HL-60 (cell line): ENCODE data around the gene C11orf98.

Source experiments
- DNase-seq, 2 experiments: peaks; one replicate each; pipeline ENCODE4 v3.0.0-alpha.2; 2010 to 2020; ENCODE audit warnings: low read depth in 1 of 2, low spot score in 1 of 2
- H3K27ac ChIP-seq: fragments of 250-450 bp; sonication (Bioruptor Pico); replicated peaks from 2 replicates; pipeline ENCODE4 v1.5.1; 2020; ENCODE audit warnings: mild to moderate bottlenecking, moderate library complexity
- H3K27me3 ChIP-seq: fragments of 250-450 bp; sonication (Bioruptor Pico); 2 replicates; pipeline ENCODE4 v1.5.1; 2021; ENCODE audit warnings: mild to moderate bottlenecking, moderate library complexity; ENCODE audit not compliant: insufficient read depth, poor library complexity, severe bottlenecking
- H3K4me3 ChIP-seq: replicated peaks from 2 replicates; pipeline ENCODE4 v1.5.1; 2011; ENCODE audit warnings: mild to moderate bottlenecking, control low read depth, low read length; ENCODE audit not compliant: insufficient read depth
- CTCF ChIP-seq: IDR thresholded peaks from one replicate; pipeline ENCODE4 v1.5.1; 2011; ENCODE audit warnings: low read length, control low read depth, inconsistent platforms; ENCODE audit not compliant: insufficient read depth
- GABPA ChIP-seq: IDR thresholded peaks from 2 replicates; pipeline ENCODE4 v1.6.1; 2012; ENCODE audit warnings: low read depth
- POLR2AphosphoS5 ChIP-seq: IDR thresholded peaks from 2 replicates; pipeline ENCODE4 v1.6.1; 2012; ENCODE audit warnings: low read depth
- SPI1 ChIP-seq: IDR thresholded peaks from 2 replicates; pipeline ENCODE4 v1.6.1; 2012; ENCODE audit warnings: low read depth, mild to moderate bottlenecking, borderline replicate concordance
- TF ChIP-seq, protein P1 (sequence below): IDR thresholded peaks from 2 replicates; pipeline ENCODE4 v1.6.1; 2012; ENCODE audit warnings: low read depth; ENCODE audit not compliant: insufficient replicate concordance

The C11orf98 gene

DNA sequence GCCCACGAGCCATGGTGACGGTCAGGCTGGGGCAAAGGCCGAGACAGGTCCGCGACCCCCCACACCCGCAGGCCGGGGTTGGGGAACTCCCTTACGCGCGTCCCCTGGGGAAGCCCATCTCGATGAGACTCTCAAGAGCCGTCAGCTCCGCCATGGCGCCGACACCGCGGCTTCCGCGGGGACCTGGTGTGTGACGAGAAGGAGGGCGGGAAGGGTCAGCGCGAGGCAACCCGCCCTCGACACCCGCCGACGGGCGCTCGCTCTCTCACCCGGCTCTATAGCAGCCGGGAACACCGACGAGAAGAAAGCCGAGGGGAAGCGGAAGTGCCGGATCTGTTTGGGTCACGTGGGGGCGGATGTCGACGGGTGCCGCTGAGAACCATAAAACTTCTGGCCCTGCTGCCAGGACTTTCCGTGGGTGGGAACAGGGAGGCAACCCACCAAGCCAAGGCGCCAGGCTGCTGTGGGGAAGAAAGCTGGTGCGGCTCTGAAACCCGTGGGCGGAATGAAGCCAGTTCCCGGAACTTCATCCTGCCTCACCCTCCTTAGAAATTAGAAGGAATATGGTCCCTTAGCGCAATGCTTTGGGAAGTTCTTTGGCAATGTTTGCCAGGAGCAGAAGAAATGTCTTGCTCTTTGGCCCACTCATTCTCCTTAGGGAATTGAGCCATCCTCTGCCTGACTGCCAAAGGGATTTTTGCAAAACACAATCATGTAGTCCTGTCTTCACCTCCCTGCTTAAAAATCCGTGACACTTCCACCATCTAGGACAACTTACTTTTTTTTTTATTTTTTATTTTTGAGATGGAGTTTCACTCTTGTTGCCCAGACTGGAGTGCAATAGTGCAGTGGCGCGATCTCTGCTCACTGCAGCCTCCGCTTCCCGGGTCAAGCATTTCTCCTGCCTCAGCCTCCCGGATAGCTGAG lies 14.0 kb upstream of the C11orf98 start, which contains the start of gene UBXN1:
TSS of gene UBXN1 (minus strand) at position 304 of the 927 bp plus-strand sequence. CDS start at position 154, 150 bp downstream.
- peak; percentile 92 for DNase-seq
- TF ChIP-seq CTCF (no peak), GABPA (peak; percentile 84), SPI1 (peak; percentile 94), POLR2AphosphoS5 (peak; percentile 74; the same call in 1 of the 2 replicates)
- TF ChIP-seq, protein P1, sequence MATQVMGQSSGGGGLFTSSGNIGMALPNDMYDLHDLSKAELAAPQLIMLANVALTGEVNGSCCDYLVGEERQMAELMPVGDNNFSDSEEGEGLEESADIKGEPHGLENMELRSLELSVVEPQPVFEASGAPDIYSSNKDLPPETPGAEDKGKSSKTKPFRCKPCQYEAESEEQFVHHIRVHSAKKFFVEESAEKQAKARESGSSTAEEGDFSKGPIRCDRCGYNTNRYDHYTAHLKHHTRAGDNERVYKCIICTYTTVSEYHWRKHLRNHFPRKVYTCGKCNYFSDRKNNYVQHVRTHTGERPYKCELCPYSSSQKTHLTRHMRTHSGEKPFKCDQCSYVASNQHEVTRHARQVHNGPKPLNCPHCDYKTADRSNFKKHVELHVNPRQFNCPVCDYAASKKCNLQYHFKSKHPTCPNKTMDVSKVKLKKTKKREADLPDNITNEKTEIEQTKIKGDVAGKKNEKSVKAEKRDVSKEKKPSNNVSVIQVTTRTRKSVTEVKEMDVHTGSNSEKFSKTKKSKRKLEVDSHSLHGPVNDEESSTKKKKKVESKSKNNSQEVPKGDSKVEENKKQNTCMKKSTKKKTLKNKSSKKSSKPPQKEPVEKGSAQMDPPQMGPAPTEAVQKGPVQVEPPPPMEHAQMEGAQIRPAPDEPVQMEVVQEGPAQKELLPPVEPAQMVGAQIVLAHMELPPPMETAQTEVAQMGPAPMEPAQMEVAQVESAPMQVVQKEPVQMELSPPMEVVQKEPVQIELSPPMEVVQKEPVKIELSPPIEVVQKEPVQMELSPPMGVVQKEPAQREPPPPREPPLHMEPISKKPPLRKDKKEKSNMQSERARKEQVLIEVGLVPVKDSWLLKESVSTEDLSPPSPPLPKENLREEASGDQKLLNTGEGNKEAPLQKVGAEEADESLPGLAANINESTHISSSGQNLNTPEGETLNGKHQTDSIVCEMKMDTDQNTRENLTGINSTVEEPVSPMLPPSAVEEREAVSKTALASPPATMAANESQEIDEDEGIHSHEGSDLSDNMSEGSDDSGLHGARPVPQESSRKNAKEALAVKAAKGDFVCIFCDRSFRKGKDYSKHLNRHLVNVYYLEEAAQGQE, result peak; percentile 36
- Histone ChIP-seq H3K27me3 (no peaks in the 10 kb centered on the region), H3K4me3 (peak within 1 kb of the TSS; percentile 100), H3K27ac (peak within 1 kb of the TSS; percentile 89)

DNA sequence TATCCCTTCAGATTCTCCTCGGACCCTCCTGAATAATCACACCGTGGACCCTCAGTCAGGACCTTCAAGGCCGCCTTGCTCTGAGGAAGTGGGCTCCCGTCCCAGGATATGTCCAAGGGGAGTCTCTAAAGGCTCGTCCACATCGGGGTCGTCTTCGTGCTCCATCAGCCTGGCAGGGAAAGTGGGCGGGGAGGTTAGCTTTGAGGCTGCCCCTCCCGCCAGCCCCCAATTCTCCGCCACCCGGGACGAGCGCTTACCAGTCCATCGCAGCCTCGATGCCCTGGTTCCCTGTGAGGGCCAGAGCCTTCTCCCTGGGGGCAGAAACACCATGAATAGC lies 13.4 kb upstream of the C11orf98 start:
- H3K27me3 ChIP-seq, result no peaks in the 10 kb centered on the region
- no peak for TF ChIP-seq CTCF
- no peak for TF ChIP-seq GABPA
- TF ChIP-seq POLR2AphosphoS5, result no peak
- TF ChIP-seq, protein P1, result no peak
- no peak; the same call in 1 of the 2 replicates for TF ChIP-seq SPI1
- peak overlapping the region; percentile 89 for H3K27ac ChIP-seq

GRCh38 chr11:62677714-62678113 lies 12.7 kb upstream of the C11orf98 start:
- DNase-seq, result no peak
- TF ChIP-seq POLR2AphosphoS5, result no peak
- TF ChIP-seq GABPA, result no peak
- TF ChIP-seq, protein P1, result no peak
- TF ChIP-seq CTCF, result no peak
- no peak for TF ChIP-seq SPI1
- peak overlapping the region; percentile 89 for H3K27ac ChIP-seq
- H3K4me3 ChIP-seq, result peak overlapping the region; percentile 100
- no peaks in the 10 kb centered on the region for H3K27me3 ChIP-seq

More for the DNA sequence above, 13.4 kb upstream of the C11orf98 start:
- peak overlapping the region; percentile 100 for H3K4me3 ChIP-seq
- DNase-seq, result no peak
